Adrenal gland (tissue), 12 donors: ENCODE data around the gene CXXC1. TPM values are rescaled to one million over a fixed set of nuclear protein-coding genes. Genes with fewer than 3 reads are reported as not detected.

Source experiments
- DNase-seq, 7 donors: peaks; one replicate each; pipeline ENCODE4 v3.0.0-alpha.2; 2019 to 2020
- H3K27ac ChIP-seq, 5 donors: fragments of 200-600 bp; sonication (generic) in 4 of 5; 1 replicate in 3 of 5; 2 replicates in 2 of 5; pipeline versions ENCODE4 v1.5.1 to v1.8.0; 2016 to 2020; ENCODE audit warnings: mild to moderate bottlenecking in 1 of 5
- H3K27me3 ChIP-seq: fragments of 200-600 bp; 2 replicates; pipeline ENCODE4 v1.8.0; 2021
- H3K36me3 ChIP-seq, 2 donors: fragments of 200-600 bp; replicated peaks in 1 of 2; 1 replicate in 1 of 2; 2 replicates in 1 of 2; pipeline versions ENCODE4 v1.5.1 to v1.8.0; 2018 to 2022
- H3K4me1 ChIP-seq, 2 donors: fragments of 200-600 bp; replicated peaks in 1 of 2; 1 replicate in 1 of 2; 2 replicates in 1 of 2; pipeline versions ENCODE4 v1.5.1 to v1.8.0; 2018 to 2021
- H3K4me3 ChIP-seq, 4 donors: fragments of 200-600 bp; sonication (generic) in 3 of 4; one replicate each; pipeline ENCODE4 v1.5.1; 2016 to 2018
- H3K9me3 ChIP-seq, 3 donors: fragments of 200-600 bp; sonication (generic) in 1 of 3; replicated peaks in 1 of 3; 1 replicate in 2 of 3; 2 replicates in 1 of 3; pipeline versions ENCODE4 v1.5.1 to v1.8.0; 2016 to 2021
- POLR2A ChIP-seq, 2 donors: fragments of 450-650 bp; IDR thresholded peaks; one replicate each; pipeline ENCODE4 v1.6.1; 2017; ENCODE audit warnings: antibody characterized with exemption in 2 of 2, mild to moderate bottlenecking in 2 of 2, moderate library complexity in 1 of 2
- WGBS, 4 donors: extraction: QIAGEN DNeasy Blood & Tissue Kit in 2 of 4; methylation state at CpG; one replicate each; pipeline versions ENCODE4 v1.1.5 to v1.1.7; 2013 to 2017; 5-methylcytosine and 5-hydroxymethylcytosine counted together
- intact Hi-C, 2 donors: fragments of 100-400 bp; cut with DNase I; formaldehyde crosslinking; loops; one replicate each; pipeline versions ENCODE4 v1.14.1 to v1.15.0; 2022 to 2023
- polyA plus RNA-seq, 3 donors: library from polyadenylated mRNA; stranded (reverse); fragments of 200-250 nt in 2 of 3; fragments of 350-450 nt in 1 of 3; fragmentation: Illumina TruSeq in 1 of 3; extraction: RNeasy Lipid Tissue Mini Kit (QIAGEN cat#74804) in 1 of 3; gene quantifications; one replicate each; pipeline ENCODE4 v1.2.3, GENCODE V29; 2013 to 2014
- total RNA-seq, 9 donors: library from RNA; depleted of rRNA in 4 of 9; stranded (reverse); fragments of >200 nt in 4 of 9; fragments of 120-200 nt in 1 of 9; fragmentation: NEBNext Ultra II Directional in 1 of 9; extraction: Animal tissue kit (Norgen Biotek cat#: 25700) in 1 of 9; gene quantifications; one replicate each; pipeline versions ENCODE4 v1.1.0 to v1.2.4, GENCODE V29; 2013 to 2023
- TF ChIP-seq, protein P1 (sequence below), 6 experiments: fragments of 450-650 bp in 4 of 6; fragments of 200-600 bp in 2 of 6; sonication (generic) in 1 of 6; IDR thresholded peaks; 1 replicate in 5 of 6; 2 replicates in 1 of 6; pipeline versions ENCODE4 v1.5.1 to v1.8.0; 2016 to 2021; ENCODE audit warnings: antibody characterized with exemption in 6 of 6, mild to moderate bottlenecking in 2 of 6, moderate library complexity in 1 of 6
- donor health status: healthy with polysubstance abuse.
- donor health status: Bipolar disorder and iron deficiency.
- donor health status: DM: yes; HTN: yes; CAD: no.
- donor health status: DM: no; HTN: no; CAD: no.
- donor health status: DM: no; HTN: no; CAD: no.
- donor health status: DM: yes; HTN: yes; CAD: no.

The CXXC1 gene
- total and polyA plus RNA-seq, 12 donors = 25.2 to 295 (median 66.2) TPM

DNA sequence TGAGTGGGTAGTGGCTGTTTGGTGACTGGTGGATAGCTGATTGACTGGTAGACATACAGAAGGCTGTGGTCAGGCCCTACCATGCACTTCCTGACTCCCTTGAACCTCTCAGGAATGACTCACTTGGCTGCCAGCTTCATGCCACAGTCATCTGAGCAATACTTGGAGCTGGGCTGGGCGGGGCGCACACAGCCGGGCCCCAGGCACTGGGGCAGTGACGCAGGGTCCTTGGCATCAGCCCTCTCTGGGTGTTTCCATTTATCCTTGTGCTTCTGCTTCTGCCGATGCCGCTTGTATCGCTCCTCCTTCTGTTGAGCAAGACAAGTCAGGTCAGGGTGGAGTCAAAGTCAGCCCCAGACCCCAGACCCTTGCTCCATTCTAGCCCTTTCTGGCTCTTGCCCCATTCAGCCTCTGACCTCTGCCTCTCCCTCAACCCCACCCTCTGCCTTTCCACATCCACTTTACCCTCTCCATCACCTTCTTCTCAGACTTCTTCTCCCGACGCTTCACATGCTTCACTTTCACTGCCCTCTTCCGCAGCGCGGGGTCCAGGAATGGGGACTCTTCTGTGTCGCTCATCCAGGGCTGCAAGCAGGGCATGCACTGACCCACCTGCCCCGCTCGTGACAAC is 3.1 kb downstream of the CXXC1 start:
- peak overlapping the region in 2 of 5 donors; percentile 54 to 68 for H3K27ac ChIP-seq
- DNase-seq = peak; percentile 70 to 84 (median 77)
- WGBS, 4 donors = 75 to 94% (median 91%) methylated on average over 15 of the region's 15 CpGs
- TF ChIP-seq, protein P1, sequence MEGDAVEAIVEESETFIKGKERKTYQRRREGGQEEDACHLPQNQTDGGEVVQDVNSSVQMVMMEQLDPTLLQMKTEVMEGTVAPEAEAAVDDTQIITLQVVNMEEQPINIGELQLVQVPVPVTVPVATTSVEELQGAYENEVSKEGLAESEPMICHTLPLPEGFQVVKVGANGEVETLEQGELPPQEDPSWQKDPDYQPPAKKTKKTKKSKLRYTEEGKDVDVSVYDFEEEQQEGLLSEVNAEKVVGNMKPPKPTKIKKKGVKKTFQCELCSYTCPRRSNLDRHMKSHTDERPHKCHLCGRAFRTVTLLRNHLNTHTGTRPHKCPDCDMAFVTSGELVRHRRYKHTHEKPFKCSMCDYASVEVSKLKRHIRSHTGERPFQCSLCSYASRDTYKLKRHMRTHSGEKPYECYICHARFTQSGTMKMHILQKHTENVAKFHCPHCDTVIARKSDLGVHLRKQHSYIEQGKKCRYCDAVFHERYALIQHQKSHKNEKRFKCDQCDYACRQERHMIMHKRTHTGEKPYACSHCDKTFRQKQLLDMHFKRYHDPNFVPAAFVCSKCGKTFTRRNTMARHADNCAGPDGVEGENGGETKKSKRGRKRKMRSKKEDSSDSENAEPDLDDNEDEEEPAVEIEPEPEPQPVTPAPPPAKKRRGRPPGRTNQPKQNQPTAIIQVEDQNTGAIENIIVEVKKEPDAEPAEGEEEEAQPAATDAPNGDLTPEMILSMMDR (IDR thresholded peaks at IDR 0.05) = no peak
- no peak overlapping the region for H3K4me3 ChIP-seq
- intact Hi-C loops = no loop called here
- peaks cover 21 to 26% of the 10 kb centered on the region in 2 donors for H3K4me1 ChIP-seq
- peaks cover 0 to 30% of the 10 kb centered on the region in 2 donors for H3K36me3 ChIP-seq
- no peaks in the 10 kb centered on the region for H3K9me3 ChIP-seq
- H3K27me3 ChIP-seq = no peaks in the 10 kb centered on the region

DNA sequence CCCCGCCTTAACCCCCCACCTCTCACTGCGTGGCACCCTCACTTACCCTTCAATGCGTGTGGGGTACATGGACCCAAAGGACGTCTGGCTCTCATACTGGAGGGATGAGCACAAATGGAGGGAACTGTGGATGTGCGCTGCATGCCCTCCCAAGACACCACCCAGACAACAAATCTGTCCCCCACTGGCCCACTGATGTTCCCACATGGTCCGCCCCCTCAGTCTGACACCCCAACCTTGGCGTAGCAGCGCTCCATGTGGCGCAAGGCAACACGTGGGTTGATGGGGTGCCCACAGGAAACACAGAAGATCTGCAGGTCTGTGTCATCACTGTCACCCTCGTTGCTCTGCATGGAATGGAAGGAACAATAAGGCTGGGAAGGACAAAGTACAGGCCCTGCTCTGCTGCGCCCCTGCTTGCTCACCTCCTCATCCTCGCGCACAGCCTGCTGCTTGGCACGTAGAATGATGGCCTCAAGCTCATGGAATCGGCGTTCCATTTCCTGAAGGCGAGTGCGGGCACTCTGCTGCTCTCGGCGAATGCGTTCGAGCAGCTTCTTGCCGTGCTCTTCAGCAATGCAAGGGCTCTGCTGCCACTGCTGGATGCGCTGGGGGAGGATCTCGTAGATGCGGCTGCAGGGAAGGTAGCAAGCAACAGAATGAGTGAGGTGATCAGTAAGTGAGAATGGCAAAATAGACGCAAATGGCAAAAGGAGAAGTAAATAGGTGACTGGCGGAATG is 3.9 kb downstream of the CXXC1 start:
- Histone ChIP-seq H3K4me1 (peaks cover 23 to 32% of the 10 kb centered on the region in 2 donors), H3K27me3 (no peaks in the 10 kb centered on the region), H3K9me3 (no peaks in the 10 kb centered on the region), H3K27ac (peak overlapping the region in 1 of 5 donors; percentile 68), H3K4me3 (no peak overlapping the region), H3K36me3 (peaks cover 0 to 37% of the 10 kb centered on the region in 2 donors)
- no peak for DNase-seq
- TF ChIP-seq POLR2A (IDR thresholded peaks at IDR 0.05) = no peak
- TF ChIP-seq, protein P1 (IDR thresholded peaks at IDR 0.05) = no peak
- 92 to 95% (median 93%) methylated on average over 28 to 29 of the region's 29 CpGs for WGBS, 4 donors
- intact Hi-C loops = no loop called here

DNA sequence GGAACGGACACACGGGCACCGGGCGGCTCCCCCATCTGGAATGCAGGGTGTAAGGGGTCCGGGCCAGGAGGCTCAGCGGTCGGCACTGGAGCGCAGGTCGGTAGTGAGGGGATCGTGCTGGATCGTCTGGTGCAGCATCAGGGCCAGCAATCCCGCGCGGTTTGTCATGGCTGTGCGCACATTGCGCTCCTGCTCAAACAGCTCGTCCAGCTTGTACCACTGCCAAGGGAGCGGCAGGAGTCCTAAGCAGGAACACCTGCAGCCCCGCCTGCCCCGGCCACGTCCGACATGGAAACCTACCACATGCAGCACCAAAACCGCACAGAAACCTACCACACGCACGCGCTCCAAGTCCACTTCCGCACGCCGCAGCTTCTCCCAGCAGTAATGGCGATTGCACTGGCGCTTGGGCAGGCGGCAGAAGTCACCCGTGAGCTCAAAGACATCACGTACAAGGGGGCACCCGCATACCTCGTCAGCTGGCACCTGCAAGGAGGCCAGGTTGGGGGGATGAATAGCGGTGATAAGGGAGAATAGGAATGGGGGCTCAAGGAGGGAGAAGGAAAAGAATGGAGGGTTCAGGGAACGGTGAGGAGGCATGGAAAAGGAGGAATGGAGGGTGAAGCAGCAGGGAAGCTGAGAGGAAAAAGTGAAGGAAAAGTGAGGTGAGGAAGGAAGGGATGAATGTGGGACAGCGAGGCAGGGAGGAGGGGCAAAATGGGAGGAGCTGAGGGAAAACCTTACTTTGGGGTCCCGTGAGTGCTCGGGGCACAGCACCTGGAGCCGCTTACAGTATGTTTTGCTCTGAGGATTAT is 4.8 kb downstream of the CXXC1 start:
- 94 to 95% (median 95%) methylated on average over 28 to 42 of the region's 42 CpGs for WGBS, 4 donors
- no peak overlapping the region for H3K27ac ChIP-seq
- intact Hi-C loops = no loop called here
- peaks cover 23 to 33% of the 10 kb centered on the region in 2 donors for H3K4me1 ChIP-seq
- peaks cover 0 to 38% of the 10 kb centered on the region in 2 donors for H3K36me3 ChIP-seq
- H3K9me3 ChIP-seq = no peaks in the 10 kb centered on the region
- no peak overlapping the region for H3K4me3 ChIP-seq
- DNase-seq = no peak
- TF ChIP-seq POLR2A (IDR thresholded peaks at IDR 0.05) = no peak
- TF ChIP-seq, protein P1 (IDR thresholded peaks at IDR 0.05) = no peak
- H3K27me3 ChIP-seq = no peaks in the 10 kb centered on the region

DNA sequence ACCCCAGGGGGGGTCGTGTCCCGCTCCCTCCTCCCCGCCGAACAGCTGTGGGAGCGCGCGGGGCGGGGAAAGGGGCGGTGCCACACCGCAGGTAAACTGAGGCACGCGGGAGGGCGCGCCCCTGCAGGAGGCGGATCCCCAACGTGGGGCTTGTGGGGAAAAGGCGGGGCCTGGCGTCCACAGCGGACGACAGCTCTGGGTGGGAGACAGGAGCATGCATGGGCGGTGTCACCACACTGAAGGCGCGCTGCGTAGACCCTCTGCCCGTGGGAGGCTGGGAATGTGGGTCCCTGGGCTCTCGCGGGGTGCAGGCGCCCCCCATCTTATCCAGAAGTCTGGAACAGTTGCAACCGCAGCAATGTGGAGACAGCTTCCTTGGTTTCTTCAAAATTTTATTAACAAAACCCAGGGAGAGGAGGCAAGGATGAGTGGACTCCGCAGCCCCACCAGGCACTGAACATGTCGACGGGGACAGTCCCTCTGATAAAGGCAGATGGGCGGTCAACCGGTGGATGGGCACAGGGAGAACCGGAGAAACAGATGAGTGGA is 5.4 kb downstream of the CXXC1 start:
- no peaks in the 10 kb centered on the region for H3K9me3 ChIP-seq

More for the DNA sequence above, 5.4 kb downstream of the CXXC1 start:
- WGBS, 4 donors = 33 to 65% (median 43%) methylated on average over 14 to 35 of the region's 35 CpGs
- no peak for TF ChIP-seq POLR2A (IDR thresholded peaks at IDR 0.05)
- TF ChIP-seq, protein P1 (IDR thresholded peaks at IDR 0.05) = no peak
- H3K27me3 ChIP-seq = no peaks in the 10 kb centered on the region
- H3K4me3 ChIP-seq = peak overlapping the region; percentile 44 to 94 (median 68)
- peaks cover 0 to 39% of the 10 kb centered on the region in 2 donors for H3K36me3 ChIP-seq
- intact Hi-C loops = no loop called here
- H3K27ac ChIP-seq = peak overlapping the region; percentile 74 to 96 (median 91)
- peak in 1 of 7 donors; percentile 65 for DNase-seq
- peaks cover 23 to 33% of the 10 kb centered on the region in 2 donors for H3K4me1 ChIP-seq
